Erythroblast (primary cell): ENCODE data around the gene DGAT2.

Experiments used
- GATA1 ChIP-seq: IDR thresholded peaks from 2 replicates; pipeline ENCODE4 v1.6.1; 2011; ENCODE audit warnings: low read depth, mild to moderate bottlenecking, control low read depth, low read length, moderate library complexity
- POLR2A ChIP-seq: IDR thresholded peaks from 2 replicates; pipeline ENCODE4 v1.6.1; 2011; ENCODE audit warnings: mild to moderate bottlenecking, low read length

DNA sequence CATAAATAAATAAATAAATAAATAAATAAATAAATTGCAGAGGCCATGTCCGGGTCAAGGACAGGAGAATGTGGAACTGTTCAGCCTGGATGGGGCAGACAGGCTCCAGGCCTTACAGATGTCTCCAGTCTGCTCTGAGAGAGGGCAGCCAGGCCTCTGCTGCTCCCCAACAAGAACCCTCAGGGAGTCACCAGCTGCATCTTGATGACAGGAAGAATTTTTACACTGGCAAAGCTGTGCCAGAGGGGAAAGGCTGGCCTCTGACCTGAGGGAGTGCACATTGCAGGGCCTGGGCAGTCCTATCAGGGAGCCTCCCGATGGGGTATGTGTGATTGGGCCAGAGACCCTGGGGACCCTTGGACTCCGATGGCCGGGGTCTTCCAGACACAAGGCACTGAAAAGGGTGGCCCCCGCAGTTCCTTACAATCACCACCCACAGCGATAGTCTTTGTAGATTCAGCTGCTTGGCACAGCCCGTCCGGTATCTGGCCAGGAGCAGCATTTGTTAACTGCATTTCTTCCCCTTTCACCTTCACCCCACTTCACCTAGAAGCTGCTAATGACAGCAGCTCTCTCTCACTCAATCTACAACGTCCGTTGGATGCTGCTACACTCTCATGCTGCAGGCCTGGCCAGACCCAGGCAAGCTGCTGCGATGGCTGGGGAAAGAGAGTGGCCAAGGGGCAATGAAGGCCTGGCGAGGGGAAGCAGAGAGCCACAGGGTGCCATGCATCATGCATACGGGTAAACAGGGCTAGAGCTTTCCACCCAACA lies 42.8 kb upstream of the DGAT2 start:
- no peak for TF ChIP-seq POLR2A
- no peak for TF ChIP-seq GATA1
